OCI-LY7 (cell line): ENCODE measurements around the gene KCNK4.

Source experiments
- CTCF ChIP-seq: fragments of 200-600 bp; sonication (generic); conservative IDR thresholded peaks from 2 replicates; pipeline ENCODE4 v1.5.1; 2014; ENCODE audit warnings: mild to moderate bottlenecking, antibody characterized with exemption, low read length, moderate library complexity, mixed read lengths
- EZH2phosphoT487 ChIP-seq: fragments of 200-600 bp; sonication (generic); IDR thresholded peaks from 2 replicates; pipeline ENCODE4 v1.6.1; 2018; ENCODE audit warnings: low read depth, borderline replicate concordance, mild to moderate bottlenecking, mixed run types, antibody characterized with exemption, low read length, moderate library complexity, mixed read lengths

- TF ChIP-seq CTCF, result no peak
- no peak for TF ChIP-seq EZH2phosphoT487
Measured at GRCh38 chr11:64306563-64306875, 15.4 kb downstream of the KCNK4 start.
